Glomerular visceral epithelial cell (primary cell): ENCODE data around the gene CDCP1.
"Not testable (repeated sequence)": the region's sequence is repeated elsewhere in the genome, so short reads cannot be mapped to it uniquely, and the experiment has no call there.

Source experiments
- DNase-seq: peaks from one replicate; pipeline ENCODE4 v3.0.0-alpha.2; 2016; ENCODE audit errors: extremely low spot score

The CDCP1 gene

GRCh38 chr3:45171283-45171682 is 25.1 kb upstream of the CDCP1 start:
- DNase-seq = no peak

- DNase-seq = no peak
Measured at GRCh38 chr3:45170096-45170495, 23.9 kb upstream of the CDCP1 start.

GRCh38 chr3:45169125-45169904 is 23.1 kb upstream of the CDCP1 start:
- no peak for DNase-seq

- DNase-seq = no peak
Measured at GRCh38 chr3:45168451-45168850, 22.3 kb upstream of the CDCP1 start.

GRCh38 chr3:45167011-45167911 is 21.1 kb upstream of the CDCP1 start:
- peak; percentile 96 for DNase-seq

- no peak for DNase-seq
Measured at GRCh38 chr3:45166321-45166879, 20.2 kb upstream of the CDCP1 start.

GRCh38 chr3:45165497-45166283 is 19.5 kb upstream of the CDCP1 start:
- no peak for DNase-seq

GRCh38 chr3:45164056-45164455 is 17.9 kb upstream of the CDCP1 start:
- no peak for DNase-seq

GRCh38 chr3:45163481-45163880 is 17.3 kb upstream of the CDCP1 start:
- DNase-seq = no peak

- peak; percentile 54 for DNase-seq
Measured at GRCh38 chr3:45154641-45155147, 8.5 kb upstream of the CDCP1 start.

GRCh38 chr3:45153658-45154437 is 7.7 kb upstream of the CDCP1 start:
- DNase-seq = peak; percentile 69

- no peak for DNase-seq
Measured at GRCh38 chr3:45152307-45152706, 6.1 kb upstream of the CDCP1 start.

- DNase-seq = no peak
Measured at GRCh38 chr3:45151100-45151499, 4.9 kb upstream of the CDCP1 start.

- DNase-seq = no peak
Measured at GRCh38 chr3:45148921-45149320, 2.7 kb upstream of the CDCP1 start.

GRCh38 chr3:45145223-45145622 is 955 bp downstream of the CDCP1 start:
- no peak for DNase-seq

GRCh38 chr3:45143673-45144671 is 2.2 kb downstream of the CDCP1 start:
- peak; percentile 61 for DNase-seq

GRCh38 chr3:45140770-45141155 is 5.4 kb downstream of the CDCP1 start:
- not testable (repeated sequence) for DNase-seq

- peak; percentile 68 for DNase-seq
Measured at GRCh38 chr3:45140141-45140769, 5.9 kb downstream of the CDCP1 start.
